Measurements from ENCODE around the gene GTPBP2. TPM values are rescaled to one million over a fixed set of nuclear protein-coding genes. Genes with fewer than 3 reads are reported as not detected.

GTPBP2 gene
- total and polyA plus RNA-seq, 2 of the 13 experiments (the other 11 are each of a cell fraction or from before 2014, with no cell fraction given), result 26.9 to 88.2 TPM

GRCh38 chr6:43582911-43583310 is 46.2 kb downstream of the GTPBP2 start (continued):
- no peak for TF ChIP-seq GFI1 (CRISPR knock-in tag; IDR thresholded peaks at IDR 0.05; ENCODE audit: borderline replicate concordance)
- TF ChIP-seq ZNF672 (CRISPR knock-in tag; IDR thresholded peaks at IDR 0.05), result no peak
- no peak for TF ChIP-seq DDIT3 (CRISPR knock-in tag; IDR thresholded peaks at IDR 0.05)
- no peak for TF ChIP-seq DRAP1 (CRISPR knock-in tag; IDR thresholded peaks at IDR 0.05)

GRCh38 chr6:43579171-43579570 is 49.9 kb downstream of the GTPBP2 start:
- BruUV-seq (replicated peaks), result no TSS peak
- peak overlapping the region; percentile 27; the same call in 1 of the 2 replicates for H3K9ac ChIP-seq (ENCODE audit: insufficient read depth, low read depth, low read length)
- DNase-seq (ENCODE audit: low spot score) (peak; percentile 16), FAIRE-seq (no peak), ATAC-seq (no peak)
- POLR2A ChIA-PET, result interaction anchor here (0.9 kb wide), 1 partner anchor 9 kb away, joined by 3 read pairs; no protein-coding TSS in a partner anchor
- in situ Hi-C loops (cut with HindIII; ENCODE audit: extremely low pct_ligation_motif_present, low pct_unique_long_range_greater_than_20kb) (no loop called here), intact Hi-C loops (cut with micrococcal nuclease; ENCODE audit: unreplicated experiment) (loop anchor here (5.0 kb wide), 1 partner anchor 62 kb away; the partner anchor contains the start of genes POLR1C and YIPF3)
- no peaks in the 10 kb centered on the region; a peak in 1 of 5 replicates for H3K27me3 ChIP-seq (ENCODE audit: control insufficient read depth in 1 of 2, insufficient read depth in 2 of 2, low read length in 2 of 2)
- H3K79me2 ChIP-seq (ENCODE audit: insufficient read depth, low read length), result peaks cover 54% of the 10 kb centered on the region
- no peaks in the 10 kb centered on the region for H3K9me3 ChIP-seq (ENCODE audit: low read length)
- CTCF ChIA-PET (ENCODE audit: low intra/inter-chr PET ratio, low total read pairs), result no interaction called here
- peak overlapping the region in 1 of 3 experiments; percentile 18; a peak in 1 of 6 replicates for H3K4me3 ChIP-seq (replicated peaks in 1 of 3; ENCODE audit: insufficient read depth in 1 of 3, low read depth in 2 of 3, low read length in 3 of 3)
- H4K20me1 ChIP-seq (ENCODE audit: insufficient read depth, low read length), result no peaks in the 10 kb centered on the region
- peaks cover 5 to 24% of the 10 kb centered on the region in 2 experiments; a peak in 4 of 5 replicates for H3K36me3 ChIP-seq (replicated peaks in 1 of 2; ENCODE audit: control insufficient read depth in 1 of 2, insufficient read depth in 2 of 2, low read length in 2 of 2)
- H3K4me1 ChIP-seq (ENCODE audit: insufficient read depth, low read length), result peaks cover 27% of the 10 kb centered on the region
- peak overlapping the region; percentile 54 for H3K27ac ChIP-seq (ENCODE audit: extremely low read length, insufficient read depth, low read length)
- no peak overlapping the region for H2AFZ ChIP-seq (ENCODE audit: low read length)
- peak overlapping the region; percentile 86 for H3K4me2 ChIP-seq (ENCODE audit: low read depth, low read length)
- TF ChIP-seq ELF3 (CRISPR knock-in tag; IDR thresholded peaks at IDR 0.05) (0 out of 2 replicates have a peak, but pooled peaks have one; percentile 16), PHB2 (IDR thresholded peaks at IDR 0.05; ENCODE audit: partially characterized antibody) (no peak)
- WGBS (ENCODE audit: low lambda C conversion rate), result 62% methylated on average over 2 of the region's 2 CpGs
